ENCODE data around the gene C4orf54.

Gene C4orf54

GRCh38 chr4:99668472-99668871 is 10.8 kb upstream of the C4orf54 start:
- H3K4me3 ChIP-seq (ENCODE audit: low read length): no peak overlapping the region
- TF ChIP-seq CTCF (conservative IDR thresholded peaks at IDR 0.05; ENCODE audit: low read depth, low read length): no peak
- DNase-seq (ENCODE audit: low read depth): no peak

DNA sequence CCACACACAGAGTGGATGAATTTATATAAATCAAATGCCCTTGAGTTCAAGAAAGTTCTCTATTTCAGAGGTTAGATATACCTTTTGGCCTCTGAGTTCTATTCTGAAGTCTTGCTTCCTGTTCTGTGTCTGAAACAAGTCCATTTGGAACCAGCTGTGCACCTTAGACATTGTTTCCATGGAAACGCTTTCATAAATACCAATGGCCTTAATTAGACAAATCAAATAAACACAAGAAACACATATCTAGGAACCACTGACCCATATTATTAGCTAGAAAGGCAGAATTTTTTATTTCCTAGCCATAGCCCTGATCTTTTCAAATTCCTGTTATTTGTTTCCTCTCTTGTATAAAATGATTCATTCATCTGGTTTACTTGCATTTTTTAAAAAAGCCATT is 8.4 kb upstream of the C4orf54 start:
- DNase-seq (ENCODE audit: low read depth): no peak
- H3K4me3 ChIP-seq (ENCODE audit: low read length): no peak overlapping the region
- no peak for TF ChIP-seq CTCF (conservative IDR thresholded peaks at IDR 0.05; ENCODE audit: low read depth, low read length)

- DNase-seq (ENCODE audit: low read depth): no peak
- no peak overlapping the region for H3K4me3 ChIP-seq (ENCODE audit: low read length)
- no peak for TF ChIP-seq CTCF (conservative IDR thresholded peaks at IDR 0.05; ENCODE audit: low read depth, low read length)
Observed at GRCh38 chr4:99664716-99665115, 7.1 kb upstream of the C4orf54 start.

DNA sequence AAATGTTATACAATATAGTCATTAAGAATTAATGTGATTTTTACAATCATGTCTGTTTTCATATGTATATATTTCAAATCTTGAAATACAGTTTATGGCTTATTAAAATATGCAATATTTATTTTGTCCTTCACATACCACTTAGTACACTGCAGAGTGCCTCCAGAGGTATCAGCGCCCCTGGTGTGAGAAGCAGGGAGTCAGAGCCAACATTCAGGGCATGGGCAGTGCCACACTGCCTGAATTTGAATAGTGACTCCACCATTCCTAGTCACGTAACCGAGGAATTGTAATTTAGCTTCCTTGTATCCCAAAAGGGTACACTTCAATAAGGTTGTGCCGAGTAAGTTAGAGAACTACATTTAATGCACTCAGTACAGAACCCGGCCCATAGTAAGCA is 4.3 kb upstream of the C4orf54 start:
- TF ChIP-seq CTCF (conservative IDR thresholded peaks at IDR 0.05; ENCODE audit: low read depth, low read length): no peak
- no peak for DNase-seq (ENCODE audit: low read depth)
- no peak overlapping the region for H3K4me3 ChIP-seq (ENCODE audit: low read length)

- DNase-seq (ENCODE audit: low read depth): no peak
- H3K4me3 ChIP-seq (ENCODE audit: low read length): no peak overlapping the region
- TF ChIP-seq CTCF (conservative IDR thresholded peaks at IDR 0.05; ENCODE audit: low read depth, low read length): no peak
Observed at GRCh38 chr4:99658666-99659065, 1.0 kb upstream of the C4orf54 start.

GRCh38 chr4:99655308-99656081 is 2.1 kb downstream of the C4orf54 start:
- no peak for DNase-seq (ENCODE audit: low read depth)
- H3K4me3 ChIP-seq (ENCODE audit: low read length): no peak overlapping the region
- no peak for TF ChIP-seq CTCF (conservative IDR thresholded peaks at IDR 0.05; ENCODE audit: low read depth, low read length)

DNA sequence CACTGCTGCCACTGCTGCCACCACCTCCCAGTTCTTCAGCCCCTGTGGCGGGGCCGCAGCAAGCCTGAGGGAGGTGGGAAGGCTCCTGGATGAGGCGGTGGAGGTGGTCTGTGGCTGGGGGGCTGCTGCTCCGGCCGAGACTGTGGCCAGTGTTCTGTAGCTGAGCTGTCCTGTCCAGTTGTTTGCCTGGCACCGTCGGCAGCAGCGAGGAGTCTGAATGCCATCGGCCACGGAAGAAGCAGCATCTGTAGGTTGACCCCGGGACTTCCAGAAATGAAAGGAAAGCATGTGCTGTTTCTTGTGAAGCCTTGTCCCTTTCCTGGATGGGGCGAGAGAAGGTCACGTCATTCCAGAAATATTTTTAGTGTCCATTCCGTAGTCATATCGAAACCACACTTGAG is 3.3 kb downstream of the C4orf54 start:
- no peak for TF ChIP-seq CTCF (conservative IDR thresholded peaks at IDR 0.05; ENCODE audit: low read depth, low read length)
- no peak overlapping the region for H3K4me3 ChIP-seq (ENCODE audit: low read length)
- no peak for DNase-seq (ENCODE audit: low read depth)

Measured in retinal pigment epithelial cell (primary cell).